ENCODE data around the gene TENM3. TPM values are rescaled to one million over a fixed set of nuclear protein-coding genes. Genes with fewer than 3 reads are reported as not detected.

The TENM3 gene
- total RNA-seq, 4 donors from 2014 or later = 0.69 to 8.2 (median 2.3) TPM

DNA sequence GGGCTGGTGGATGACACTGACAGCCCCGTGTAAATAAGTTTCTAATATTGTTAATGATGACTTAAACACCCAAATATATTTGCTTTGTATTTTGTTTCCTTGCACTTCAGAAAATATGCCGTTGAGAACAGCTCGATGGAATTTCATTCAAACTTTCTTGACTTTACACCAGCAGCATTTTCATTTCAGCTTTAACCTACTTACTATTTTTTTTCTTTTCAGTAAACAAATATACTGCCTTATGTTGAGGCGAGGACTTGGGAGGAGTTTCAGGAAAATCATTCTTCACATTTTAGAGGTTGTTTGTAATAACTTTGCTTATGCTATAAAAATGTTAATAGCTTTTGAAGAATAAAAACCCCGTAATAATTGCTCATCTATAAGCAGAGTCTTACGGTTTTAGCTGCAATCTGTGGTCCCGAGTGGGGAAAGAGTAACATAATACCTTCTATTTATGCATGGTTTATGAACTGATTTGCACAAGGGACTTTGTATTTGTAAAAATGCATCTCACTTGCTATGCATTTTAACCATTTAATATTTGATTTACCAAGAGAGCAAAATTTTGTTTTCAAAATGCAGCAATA, 14.1 kb upstream of the TENM3 start:
- intact Hi-C loops (cut with DNase I; ENCODE audit: low total_unique reads) = no loop called here
- TF ChIP-seq, protein P1, sequence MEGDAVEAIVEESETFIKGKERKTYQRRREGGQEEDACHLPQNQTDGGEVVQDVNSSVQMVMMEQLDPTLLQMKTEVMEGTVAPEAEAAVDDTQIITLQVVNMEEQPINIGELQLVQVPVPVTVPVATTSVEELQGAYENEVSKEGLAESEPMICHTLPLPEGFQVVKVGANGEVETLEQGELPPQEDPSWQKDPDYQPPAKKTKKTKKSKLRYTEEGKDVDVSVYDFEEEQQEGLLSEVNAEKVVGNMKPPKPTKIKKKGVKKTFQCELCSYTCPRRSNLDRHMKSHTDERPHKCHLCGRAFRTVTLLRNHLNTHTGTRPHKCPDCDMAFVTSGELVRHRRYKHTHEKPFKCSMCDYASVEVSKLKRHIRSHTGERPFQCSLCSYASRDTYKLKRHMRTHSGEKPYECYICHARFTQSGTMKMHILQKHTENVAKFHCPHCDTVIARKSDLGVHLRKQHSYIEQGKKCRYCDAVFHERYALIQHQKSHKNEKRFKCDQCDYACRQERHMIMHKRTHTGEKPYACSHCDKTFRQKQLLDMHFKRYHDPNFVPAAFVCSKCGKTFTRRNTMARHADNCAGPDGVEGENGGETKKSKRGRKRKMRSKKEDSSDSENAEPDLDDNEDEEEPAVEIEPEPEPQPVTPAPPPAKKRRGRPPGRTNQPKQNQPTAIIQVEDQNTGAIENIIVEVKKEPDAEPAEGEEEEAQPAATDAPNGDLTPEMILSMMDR (IDR thresholded peaks at IDR 0.05) = no peak
- TF ChIP-seq POLR2A (IDR thresholded peaks at IDR 0.05) = no peak
- no peak for DNase-seq (ENCODE audit: low spot score in 2 of 2)

DNA sequence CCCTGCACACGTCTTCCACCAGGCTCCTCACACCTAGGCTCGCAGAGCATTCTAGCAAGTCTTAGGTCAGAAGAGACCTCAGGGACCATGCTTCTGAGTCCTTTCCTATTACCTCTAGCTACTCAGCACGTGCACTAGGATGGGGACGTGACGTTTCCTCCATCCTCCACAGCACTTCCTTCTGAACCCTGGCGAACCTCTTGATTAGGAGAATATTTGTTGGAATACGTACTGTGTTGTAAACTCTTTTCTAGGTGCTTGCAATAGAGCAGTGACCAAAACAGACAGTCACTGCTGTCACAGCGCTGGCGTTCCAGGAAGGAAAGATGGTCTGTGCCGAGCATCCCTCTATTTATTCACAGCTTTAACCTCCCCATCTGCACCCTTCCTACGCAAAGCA, 12.9 kb upstream of the TENM3 start:
- TF ChIP-seq, protein P1 (IDR thresholded peaks at IDR 0.05) = no peak
- no peak for TF ChIP-seq POLR2A (IDR thresholded peaks at IDR 0.05)

More for the DNA sequence above, 14.1 kb upstream of the TENM3 start:
- WGBS, 2 donors = 55 to 62% methylated on average over 7 of the region's 7 CpGs
- no peak overlapping the region for H3K4me3 ChIP-seq (ENCODE audit: low read depth, poor library complexity, severe bottlenecking)

DNA sequence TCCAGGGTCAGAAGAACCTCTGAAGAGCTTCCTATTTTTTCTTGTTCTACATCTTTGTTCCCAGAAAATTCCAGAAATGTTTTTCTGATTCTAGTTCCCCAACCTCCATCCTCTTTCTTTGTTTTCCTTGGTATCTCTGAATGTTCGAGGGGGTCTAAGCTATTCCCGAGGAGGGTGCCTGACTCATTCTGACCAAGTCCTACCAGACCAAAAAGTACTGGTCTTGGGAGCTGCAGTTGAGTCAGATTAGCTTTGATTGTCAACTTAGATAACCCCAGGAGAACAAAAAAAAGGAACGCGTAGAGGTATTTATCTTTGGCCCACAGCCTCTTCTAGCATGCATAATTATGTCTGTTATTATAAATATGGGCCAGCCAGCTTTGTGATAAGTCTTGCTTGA, 12.1 kb upstream of the TENM3 start:
- no peak overlapping the region for H3K4me3 ChIP-seq (ENCODE audit: low read depth, poor library complexity, severe bottlenecking)
- DNase-seq (ENCODE audit: low spot score in 2 of 2) = no peak
- 56 to 74% methylated on average over 4 of the region's 4 CpGs for whole genome bisulfite sequencing, 2 donors
- intact Hi-C loops (cut with DNase I; ENCODE audit: low total_unique reads) = no loop called here
- TF ChIP-seq, protein P1 (IDR thresholded peaks at IDR 0.05) = no peak
- TF ChIP-seq POLR2A (IDR thresholded peaks at IDR 0.05) = no peak

More for the DNA sequence above, 12.9 kb upstream of the TENM3 start:
- 88 to 91% methylated on average over 11 of the region's 11 CpGs for WGBS, 2 donors
- H3K4me3 ChIP-seq (ENCODE audit: low read depth, poor library complexity, severe bottlenecking) = no peak overlapping the region
- intact Hi-C loops (cut with DNase I; ENCODE audit: low total_unique reads) = no loop called here
- DNase-seq (ENCODE audit: low spot score in 2 of 2) = no peak

DNA sequence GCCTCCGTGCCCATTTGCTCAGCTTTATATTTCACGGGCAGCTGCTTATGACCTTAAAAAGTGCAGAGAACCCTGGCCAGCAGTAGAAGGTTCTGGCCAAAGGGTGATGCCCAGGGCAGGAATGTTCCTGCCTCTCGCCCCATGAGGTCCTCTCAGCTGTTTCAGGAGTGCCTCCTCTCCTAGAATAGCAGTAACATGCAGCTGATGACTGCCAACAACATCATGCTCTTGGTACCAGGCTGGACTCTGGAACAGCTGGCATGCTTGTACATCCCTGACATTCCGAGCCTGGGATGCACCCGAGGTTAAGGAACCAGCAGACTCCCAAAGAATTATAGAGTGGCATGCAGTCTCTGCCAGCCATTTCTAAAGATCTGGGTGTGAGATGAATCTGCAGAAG, 11.7 kb upstream of the TENM3 start:
- intact Hi-C loops (cut with DNase I; ENCODE audit: low total_unique reads) = no loop called here
- TF ChIP-seq POLR2A (IDR thresholded peaks at IDR 0.05) = no peak
- TF ChIP-seq, protein P1 (IDR thresholded peaks at IDR 0.05) = no peak
- no peak for DNase-seq (ENCODE audit: low spot score in 2 of 2)
- WGBS, 2 donors = 44 to 59% methylated on average over 5 of the region's 5 CpGs
- H3K4me3 ChIP-seq (ENCODE audit: low read depth, poor library complexity, severe bottlenecking) = no peak overlapping the region

- TF ChIP-seq, protein P1 (IDR thresholded peaks at IDR 0.05) = no peak
- TF ChIP-seq POLR2A (IDR thresholded peaks at IDR 0.05) = no peak
- no peak overlapping the region for H3K4me3 ChIP-seq (ENCODE audit: low read depth, poor library complexity, severe bottlenecking)
- DNase-seq (ENCODE audit: low spot score in 2 of 2) = no peak
- 56 to 71% methylated on average over 12 of the region's 12 CpGs for WGBS, 2 donors
- intact Hi-C loops (cut with DNase I; ENCODE audit: low total_unique reads) = no loop called here
Observed at GRCh38 chr4:182233310-182234090, 9.7 kb upstream of the TENM3 start.

All from lower leg skin (tissue), 4 donors.